IMR-90 (cell line): ENCODE measurements around the gene ACP2. TPM values are rescaled to one million over a fixed set of nuclear protein-coding genes. Genes with fewer than 3 reads are reported as not detected.

Source experiments
- ATAC-seq: fragments of 200-7000 bp; cut with Tn5 transposase; 2 replicates; pipeline ENCODE4 v1.9.1; 2020; ENCODE audit warnings: low read depth, mild to moderate bottlenecking, moderate library complexity
- BruUV-seq: library from RNA; stranded (reverse); fragments of 400-500 nt; replicated peaks from 2 replicates; lab custom pipeline; 2021; lab: Mats Ljungman, UMichigan
- CTCF ChIA-PET: fragments of 300-600 bp; formaldehyde crosslinking; extraction: SDS; loops from one replicate; lab custom pipeline; 2021; ENCODE audit warnings: antibody characterized with exemption; lab: Yijun Ruan, JAX
- POLR2A ChIA-PET: fragments of 300-600 bp; sonication (Branson Sonifier 250); formaldehyde crosslinking; loops from one replicate; lab custom pipeline; 2022; ENCODE audit warnings: antibody characterized with exemption; ENCODE audit not compliant: unreplicated experiment; lab: Charles Lee
- DNase-seq: peaks from one replicate; pipeline ENCODE4 v3.0.0; 2013
- H2AFZ ChIP-seq: replicated peaks from 2 replicates; pipeline ENCODE3; 2013; ENCODE audit warnings: low read length, mild to moderate bottlenecking; ENCODE audit not compliant: poor library complexity
- H2AK5ac ChIP-seq: 2 replicates; pipeline ENCODE4 v1.6.1; 2013; ENCODE audit warnings: low read depth, low read length, inconsistent platforms
- H2AK9ac ChIP-seq: replicated peaks from 2 replicates; pipeline ENCODE3; 2013; ENCODE audit warnings: mild to moderate bottlenecking, low read depth, low read length, moderate library complexity; ENCODE audit not compliant: poor library complexity
- H2BK120ac ChIP-seq: 2 replicates; pipeline ENCODE4 v1.6.1; 2013; ENCODE audit warnings: low read depth, low read length, inconsistent platforms
- H2BK15ac ChIP-seq: 3 replicates; pipeline ENCODE4 v1.6.1; 2013; ENCODE audit warnings: low read depth, low read length, inconsistent platforms
- H2BK20ac ChIP-seq: 2 replicates; pipeline ENCODE4 v1.6.1; 2013; ENCODE audit warnings: low read depth, mild to moderate bottlenecking, inconsistent platforms, low read length, moderate library complexity
- H2BK5ac ChIP-seq: 2 replicates; pipeline ENCODE4 v1.6.1; 2013; ENCODE audit warnings: mild to moderate bottlenecking, low read depth, low read length, inconsistent platforms; ENCODE audit not compliant: poor library complexity, severe bottlenecking
- H3K14ac ChIP-seq: replicated peaks from 2 replicates; pipeline ENCODE4 v1.6.1; 2013; ENCODE audit warnings: low read depth, low read length, inconsistent platforms
- H3K18ac ChIP-seq: 2 replicates; pipeline ENCODE4 v1.6.1; 2013; ENCODE audit warnings: low read depth, low read length, control low read depth
- H3K23ac ChIP-seq: 2 replicates; pipeline ENCODE4 v1.6.1; 2013; ENCODE audit warnings: low read depth, low read length, inconsistent platforms
- H3K27ac ChIP-seq: 2 replicates; pipeline ENCODE4 v1.5.1; 2013; ENCODE audit warnings: mild to moderate bottlenecking, control low read depth, low read length; ENCODE audit not compliant: insufficient read depth
- H3K27me3 ChIP-seq: 2 replicates; pipeline ENCODE4 v1.6.1; 2013; ENCODE audit warnings: low read length; ENCODE audit not compliant: control insufficient read depth, insufficient read depth
- H3K36me3 ChIP-seq: 2 replicates; pipeline ENCODE4 v1.6.1; 2013; ENCODE audit warnings: low read length, mixed read lengths; ENCODE audit not compliant: control insufficient read depth, insufficient read depth
- H3K4ac ChIP-seq: 2 replicates; pipeline ENCODE4 v1.6.1; 2013; ENCODE audit warnings: low read depth, low read length, inconsistent platforms
- H3K4me1 ChIP-seq: 2 replicates; pipeline ENCODE4 v1.6.1; 2013; ENCODE audit warnings: low read length, mixed read lengths; ENCODE audit not compliant: control insufficient read depth, insufficient read depth
- H3K4me2 ChIP-seq: 2 replicates; pipeline ENCODE4 v1.6.1; 2013; ENCODE audit warnings: low read depth, mild to moderate bottlenecking, control low read depth, low read length, moderate library complexity
- H3K4me3 ChIP-seq: 2 replicates; pipeline ENCODE4 v1.5.1; 2013; ENCODE audit warnings: low read depth, mild to moderate bottlenecking, control low read depth, low read length, moderate library complexity; ENCODE audit not compliant: insufficient read depth
- H3K56ac ChIP-seq: 2 replicates; pipeline ENCODE4 v1.6.1; 2013; ENCODE audit warnings: low read length, inconsistent platforms; ENCODE audit not compliant: insufficient read depth; ENCODE audit errors: extremely low read depth
- H3K79me1 ChIP-seq, 2 experiments: 2 replicates each; pipeline ENCODE4 v1.6.1; 2013; ENCODE audit warnings: low read length in 2 of 2, inconsistent platforms in 1 of 2, low read depth in 1 of 2
- H3K9ac ChIP-seq: 2 replicates; pipeline ENCODE4 v1.6.1; 2013; ENCODE audit warnings: low read depth, low read length, control low read depth
- H3K9me1 ChIP-seq: 2 replicates; pipeline ENCODE4 v1.6.1; 2013; ENCODE audit warnings: low read length, inconsistent platforms; ENCODE audit not compliant: insufficient read depth
- H3K9me3 ChIP-seq: 2 replicates; pipeline ENCODE4 v1.6.1; 2013; ENCODE audit warnings: low read length; ENCODE audit not compliant: control insufficient read depth, insufficient read depth
- H4K20me1 ChIP-seq: 2 replicates; pipeline ENCODE4 v1.6.1; 2013; ENCODE audit warnings: low read length, inconsistent platforms; ENCODE audit not compliant: insufficient read depth
- H4K5ac ChIP-seq: 2 replicates; pipeline ENCODE4 v1.6.1; 2013; ENCODE audit warnings: mild to moderate bottlenecking, low read depth, low read length, control low read depth
- H4K8ac ChIP-seq, 2 experiments: 2 replicates each; pipeline ENCODE4 v1.6.1; 2013; ENCODE audit warnings: low read depth in 2 of 2, low read length in 2 of 2, control low read depth in 1 of 2, inconsistent platforms in 1 of 2
- H4K91ac ChIP-seq: 2 replicates; pipeline ENCODE4 v1.6.1; 2013; ENCODE audit warnings: low read depth, low read length, inconsistent platforms; ENCODE audit not compliant: insufficient read depth
- BHLHE40 ChIP-seq: fragments of 150-350 bp; IDR thresholded peaks from 2 replicates; pipeline ENCODE4 v1.6.1; 2016; ENCODE audit warnings: mild to moderate bottlenecking, low read depth, low read length
- CEBPB ChIP-seq: IDR thresholded peaks from 2 replicates; pipeline ENCODE4 v1.6.1; 2012; ENCODE audit warnings: low read depth, low read length, improper control_type of control experiment
- CHD1 ChIP-seq: IDR thresholded peaks from 2 replicates; pipeline ENCODE4 v1.6.1; 2012; ENCODE audit warnings: low read depth, low read length, improper control_type of control experiment
- CTCF ChIP-seq: conservative IDR thresholded peaks from 2 replicates; pipeline ENCODE4 v1.5.1; 2012; ENCODE audit warnings: mild to moderate bottlenecking, low read depth, low read length, improper control_type of control experiment
- ELK1 ChIP-seq: fragments of 150-350 bp; IDR thresholded peaks from 2 replicates; pipeline ENCODE4 v1.6.1; 2016; ENCODE audit warnings: low read depth, mild to moderate bottlenecking, low read length, moderate library complexity, borderline replicate concordance
- FOS ChIP-seq: fragments of 150-350 bp; IDR thresholded peaks from 2 replicates; pipeline ENCODE4 v1.6.1; 2016; ENCODE audit warnings: low read depth, low read length
- MAFK ChIP-seq: IDR thresholded peaks from 2 replicates; pipeline ENCODE4 v1.6.1; 2012; ENCODE audit warnings: low read depth, low read length, improper control_type of control experiment
- MAZ ChIP-seq: IDR thresholded peaks from 2 replicates; pipeline ENCODE4 v1.6.1; 2012; ENCODE audit warnings: low read depth, mild to moderate bottlenecking, low read length, improper control_type of control experiment, moderate library complexity, borderline replicate concordance
- MXI1 ChIP-seq: IDR thresholded peaks from 2 replicates; pipeline ENCODE4 v1.6.1; 2012; ENCODE audit warnings: low read depth, mild to moderate bottlenecking, low read length, moderate library complexity, borderline replicate concordance
- NFE2L2 ChIP-seq: fragments of 150-350 bp; IDR thresholded peaks from 2 replicates; pipeline ENCODE4 v1.6.1; 2016; ENCODE audit warnings: low read depth, mild to moderate bottlenecking, low read length
- POLR2A ChIP-seq: IDR thresholded peaks from 2 replicates; pipeline ENCODE4 v1.6.1; 2012; ENCODE audit warnings: mild to moderate bottlenecking, low read depth, low read length
- RAD21 ChIP-seq: IDR thresholded peaks from 2 replicates; pipeline ENCODE4 v1.6.1; 2012; ENCODE audit warnings: low read length, improper control_type of control experiment
- RCOR1 ChIP-seq: IDR thresholded peaks from 2 replicates; pipeline ENCODE4 v1.6.1; 2012; ENCODE audit warnings: mild to moderate bottlenecking, low read length, improper control_type of control experiment; ENCODE audit not compliant: insufficient replicate concordance
- RFX5 ChIP-seq: IDR thresholded peaks from 2 replicates; pipeline ENCODE4 v1.8.0; 2012; ENCODE audit warnings: low read depth, mild to moderate bottlenecking, low read length, moderate library complexity
- SMC3 ChIP-seq: fragments of 150-350 bp; IDR thresholded peaks from 2 replicates; pipeline ENCODE4 v1.6.1; 2016; ENCODE audit warnings: low read depth, mild to moderate bottlenecking, antibody characterized with exemption, low read length, moderate library complexity
- USF2 ChIP-seq: fragments of 150-350 bp; IDR thresholded peaks from 2 replicates; pipeline ENCODE4 v1.6.1; 2017; ENCODE audit warnings: mild to moderate bottlenecking, antibody characterized with exemption, low read length, low read depth
- WGBS, 2 experiments: methylation state at CpG; one replicate each; pipeline versions ENCODE4 v1.1.5 to v1.1.7; 2013; ENCODE audit warnings: missing lambda C conversion rate in 2 of 2; ENCODE audit not compliant: insufficient read length in 1 of 2; ENCODE audit errors: extremely low coverage in 2 of 2; 5-methylcytosine and 5-hydroxymethylcytosine counted together
- dilution Hi-C: fragments of 300-500 bp; cut with HindIII; formaldehyde crosslinking; loops from one replicate; pipeline ENCODE4 v1.14.3; 2018; ENCODE audit warnings: low sequenced_read_pairs; ENCODE audit not compliant: unreplicated experiment
- in situ Hi-C: fragments of 300-500 bp; cut with MboI; formaldehyde crosslinking; loops from 3 replicates; pipeline ENCODE4 v1.14.3; 2019; ENCODE audit warnings: low sequenced_read_pairs, inconsistent platforms, mixed read lengths
- intact Hi-C: fragments of 100-400 bp; cut with micrococcal nuclease; formaldehyde crosslinking; loops from 2 replicates; pipeline ENCODE4 v1.10.0; 2022
- polyA plus RNA-seq, 3 experiments: library from polyadenylated mRNA; depleted of rRNA; stranded (reverse); fragments of >200 nt; gene quantifications; 2 replicates each; pipeline ENCODE4 v1.2.3, GENCODE V29; 2012; ENCODE audit warnings: low replicate concordance in 1 of 3
- total RNA-seq: library from RNA; depleted of rRNA; stranded (reverse); fragments of >200 nt; gene quantifications from 2 replicates; pipeline ENCODE4 v1.2.3, GENCODE V29; 2012

The ACP2 gene
- total and polyA plus RNA-seq, 2 of the 4 experiments (the other 2 are of a cell fraction), result 17.7 to 23.6 TPM

GRCh38 chr11:47253660-47254059 is 5.0 kb upstream of the ACP2 start:
- Histone ChIP-seq H4K5ac (no peak overlapping the region; the same call in 1 of the 2 replicates), H3K9me1 (peaks cover 13% of the 10 kb centered on the region), H4K91ac (peak overlapping the region; percentile 55; the same call in 1 of the 2 replicates), H2AK9ac (no peak overlapping the region), H3K27me3 (no peaks in the 10 kb centered on the region), H3K9me3 (no peaks in the 10 kb centered on the region), H3K79me1 (peaks cover 12 to 50% of the 10 kb centered on the region in 2 experiments), H2AFZ (no peak overlapping the region), H3K4me2 (no peak overlapping the region), H3K56ac (no peak overlapping the region), H3K4ac (peak overlapping the region; percentile 84), H3K4me1 (peaks cover 25% of the 10 kb centered on the region), H3K9ac (no peak overlapping the region; the same call in 1 of the 2 replicates), H2BK15ac (peak overlapping the region; percentile 91; the same call in 1 of the 3 replicates), H2AK5ac (peak overlapping the region; percentile 59), H3K4me3 (no peak overlapping the region), H3K18ac (no peak overlapping the region), H3K23ac (0 out of 2 replicates have a peak overlapping the region, but pooled peaks have one; percentile 1), H2BK5ac (no peak overlapping the region), H3K27ac (no peak overlapping the region), H2BK120ac (no peak overlapping the region), H3K14ac (no peak overlapping the region; the same call in 1 of the 2 replicates), H4K8ac (peak overlapping the region in 1 of 2 experiments; percentile 92; a peak in 2 of 4 replicates), H2BK20ac (0 out of 2 replicates have a peak overlapping the region, but pooled peaks have one; percentile 11), H3K36me3 (no peaks in the 10 kb centered on the region), H4K20me1 (no peaks in the 10 kb centered on the region)
- BruUV-seq, result no TSS peak
- dilution Hi-C loops (no loop called here), in situ Hi-C loops (no loop called here), intact Hi-C loops (no loop called here)
- ChIA-PET POLR2A (no interaction called here), CTCF (no interaction called here)
- TF ChIP-seq POLR2A (no peak), USF2 (no peak), RFX5 (no peak), RAD21 (no peak), MAFK (no peak), FOS (no peak), CHD1 (no peak), SMC3 (no peak), NFE2L2 (no peak), MAZ (no peak), CEBPB (no peak), BHLHE40 (no peak), CTCF (no peak), RCOR1 (no peak), ELK1 (no peak), MXI1 (no peak)
- DNase-seq (no peak), ATAC-seq (no peak)
- WGBS, 2 experiments, result no CpG with 5 or more reads among the region's 2 CpGs
